ENCODE results near the gene ANTXR2.
"Not testable (repeated sequence)": the region's sequence is repeated elsewhere in the genome, so short reads cannot be mapped to it uniquely, and the experiment has no call there.

The ANTXR2 gene

DNA sequence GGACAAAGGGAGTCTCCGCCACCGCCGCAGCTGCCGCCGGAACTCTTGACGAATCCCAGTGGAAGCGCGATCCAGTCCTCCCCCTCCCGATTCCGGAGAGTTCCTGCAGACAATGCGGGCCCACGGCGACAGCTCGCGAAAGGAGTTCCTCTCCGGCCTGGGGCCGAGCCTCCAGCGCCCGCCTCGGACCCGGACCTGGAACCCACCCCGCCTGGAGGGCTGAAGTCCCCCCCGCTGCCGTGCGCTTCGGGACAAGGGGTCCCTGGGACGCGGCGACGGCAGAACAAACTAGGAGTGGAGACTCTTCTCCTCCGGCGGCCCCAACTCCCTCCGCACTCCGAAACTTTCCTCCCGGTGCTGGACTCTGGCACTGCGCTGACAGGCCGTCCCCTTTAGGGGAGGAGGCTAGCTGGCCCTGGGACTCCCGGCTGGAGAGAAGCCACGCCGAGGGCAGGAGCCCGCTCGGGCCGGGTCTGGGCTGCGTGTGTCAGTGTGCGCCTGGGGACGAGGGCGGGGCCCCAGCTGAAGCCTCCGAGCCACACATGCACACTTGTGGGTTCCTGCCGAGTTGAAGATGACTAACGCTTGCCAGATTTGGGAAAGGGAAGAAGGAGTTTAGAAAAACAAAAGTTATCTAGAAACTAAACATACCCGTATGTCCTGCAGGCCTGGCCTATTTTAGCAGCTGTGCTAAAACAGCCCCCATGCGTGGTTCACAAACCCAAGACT, at the start of gene ANTXR2:
Gene ANTXR2 (minus strand): TSS at position 486 of the 729 bp plus-strand sequence. CDS start 669 bp downstream, outside the sequence.
- peak; percentile 29 for DNase-seq (ENCODE audit: low read depth, low spot score)

DNA sequence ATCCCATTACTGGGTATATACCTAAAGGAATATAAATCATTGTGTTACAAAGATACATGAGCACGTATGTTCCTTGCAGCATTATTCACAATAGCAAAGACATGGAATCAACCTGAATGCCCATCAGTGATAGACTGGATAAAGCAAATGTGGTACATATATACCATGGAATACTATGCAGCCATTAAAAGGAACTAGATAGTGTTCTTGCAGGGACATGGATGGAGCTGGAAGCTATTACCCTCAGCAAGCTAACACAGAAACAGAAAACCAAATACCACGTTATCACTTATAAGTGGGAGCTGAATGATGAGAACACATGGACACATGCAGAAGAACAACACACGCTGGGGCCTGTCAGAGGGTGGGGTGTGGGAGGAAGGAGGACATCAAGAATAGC, 48.8 kb upstream of the ANTXR2 start:
- DNase-seq (ENCODE audit: low read depth, low spot score) = not testable (repeated sequence)

DNA sequence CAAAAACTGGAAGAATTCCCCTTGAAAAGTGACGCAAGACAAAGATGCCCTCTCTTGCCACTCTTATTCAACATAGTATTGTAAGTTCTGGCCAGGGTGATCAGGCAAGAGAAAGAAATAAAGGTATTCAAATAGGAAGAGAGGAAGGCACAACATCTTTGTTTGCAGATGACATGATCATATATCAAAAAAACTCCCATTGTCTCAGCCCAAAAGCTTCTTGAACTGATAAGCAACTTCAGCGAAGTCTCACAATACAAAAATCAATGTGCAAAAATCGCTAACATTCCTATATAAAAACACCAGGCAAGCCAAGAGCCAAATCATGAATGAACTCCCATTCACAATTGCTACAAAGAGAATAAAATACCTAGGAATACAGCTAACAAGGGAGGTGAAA, 46.6 kb upstream of the ANTXR2 start:
- DNase-seq (ENCODE audit: low read depth, low spot score) = not testable (repeated sequence)

DNA sequence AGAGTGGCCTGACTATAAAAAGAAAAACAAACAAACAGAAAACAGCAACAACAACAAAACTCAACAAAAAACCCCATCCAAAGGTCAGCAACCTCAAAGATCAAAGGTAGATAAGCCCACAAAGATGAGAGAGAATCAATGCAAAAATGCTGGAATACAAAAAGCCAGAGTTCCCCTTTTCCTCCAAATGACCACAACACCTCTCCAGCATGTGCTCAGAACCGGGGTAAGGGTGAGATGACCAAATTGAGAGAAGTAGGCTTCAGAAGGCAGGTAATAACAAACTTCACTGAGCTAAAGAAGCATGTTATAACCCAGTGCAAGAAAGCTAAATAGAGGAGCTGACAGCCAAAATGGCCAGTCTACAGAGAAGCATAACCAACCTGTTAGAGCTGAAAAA, 43.5 kb upstream of the ANTXR2 start:
- no peak for DNase-seq (ENCODE audit: low read depth, low spot score)

DNA sequence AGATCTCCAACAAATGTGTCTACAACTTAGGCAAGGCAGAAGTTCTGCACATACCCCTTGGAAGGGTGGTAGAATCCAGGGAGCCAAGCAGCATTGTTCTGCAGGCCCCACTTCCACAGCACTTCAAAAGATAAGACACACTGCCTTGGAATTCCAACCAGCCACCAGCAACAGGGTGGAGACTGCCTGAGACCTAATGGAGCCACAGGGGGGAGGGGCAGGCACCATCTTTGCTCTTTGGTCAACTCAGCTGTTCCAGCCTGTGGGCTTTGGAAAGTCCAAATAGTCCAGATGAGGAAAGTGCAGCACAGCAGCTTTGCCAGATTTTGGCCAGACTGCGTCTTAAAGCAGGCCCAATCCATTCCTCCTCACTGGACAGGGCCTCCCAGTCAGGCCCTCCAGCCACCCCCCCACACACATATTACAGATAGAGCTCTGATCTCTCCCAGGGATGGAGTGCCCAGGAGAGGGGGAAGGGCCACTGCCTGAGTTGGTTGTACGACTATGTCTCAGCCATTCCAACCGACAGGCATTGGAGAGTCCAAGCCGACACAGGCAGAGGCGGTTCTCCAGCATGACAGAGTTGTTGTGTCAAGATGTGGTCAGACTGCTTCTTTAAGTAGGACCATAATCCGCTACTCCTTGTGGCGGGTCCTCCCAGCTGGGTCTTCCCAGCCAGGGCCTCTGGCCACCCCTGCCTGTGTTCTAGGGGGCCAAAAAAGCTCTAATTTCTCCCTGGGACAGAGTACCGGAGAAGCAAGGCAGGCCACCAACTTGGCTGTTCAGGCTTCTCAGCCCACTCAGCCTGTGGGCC, 42.5 kb upstream of the ANTXR2 start:
- no peak for DNase-seq (ENCODE audit: low read depth, low spot score)

DNA sequence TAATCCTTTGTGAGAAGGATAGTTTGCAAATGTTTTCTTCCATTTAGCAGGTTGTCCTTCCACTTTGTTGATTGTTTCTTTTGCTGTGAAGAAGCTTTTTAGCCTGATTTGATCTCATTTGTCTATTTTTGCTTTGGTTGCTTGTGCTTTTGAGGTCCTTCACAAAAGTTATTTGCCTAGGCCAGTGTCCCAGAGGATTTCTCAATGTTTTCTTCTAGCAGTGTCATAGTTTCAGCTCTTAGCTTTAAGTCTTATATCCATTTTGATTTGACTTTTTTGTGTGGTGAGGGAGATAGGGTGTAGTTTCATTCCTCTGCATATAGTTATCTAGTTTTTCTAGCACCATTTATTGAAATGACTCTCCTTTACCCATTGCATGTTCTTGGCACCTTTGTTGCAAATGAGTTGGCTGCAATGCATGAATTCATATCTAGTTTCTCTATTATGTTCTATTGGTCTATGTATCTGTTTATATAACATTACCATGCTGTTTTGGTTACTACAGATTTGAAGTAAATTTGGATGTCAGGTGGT, 41.8 kb upstream of the ANTXR2 start:
- no peak for DNase-seq (ENCODE audit: low read depth, low spot score)

DNA sequence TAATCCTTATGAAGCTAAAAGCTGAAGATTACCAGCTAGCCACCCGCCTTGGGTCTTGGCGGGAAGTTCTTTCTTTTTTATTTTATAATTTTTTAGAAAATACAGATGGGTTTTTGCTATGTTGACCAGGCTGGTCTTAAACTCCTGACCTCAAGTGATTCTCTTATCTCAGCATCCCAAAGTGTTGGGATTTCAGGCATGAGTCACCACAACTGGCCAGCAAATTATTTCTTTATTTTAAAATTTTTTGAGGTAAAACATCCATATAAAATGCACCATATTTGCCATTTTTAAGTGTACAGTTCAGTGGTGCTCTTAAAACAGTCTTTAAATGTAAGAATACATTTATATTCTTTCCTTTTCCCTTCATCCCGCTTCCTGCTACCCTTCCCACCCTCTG, 40.6 kb upstream of the ANTXR2 start:
- no peak for DNase-seq (ENCODE audit: low read depth, low spot score)

DNA sequence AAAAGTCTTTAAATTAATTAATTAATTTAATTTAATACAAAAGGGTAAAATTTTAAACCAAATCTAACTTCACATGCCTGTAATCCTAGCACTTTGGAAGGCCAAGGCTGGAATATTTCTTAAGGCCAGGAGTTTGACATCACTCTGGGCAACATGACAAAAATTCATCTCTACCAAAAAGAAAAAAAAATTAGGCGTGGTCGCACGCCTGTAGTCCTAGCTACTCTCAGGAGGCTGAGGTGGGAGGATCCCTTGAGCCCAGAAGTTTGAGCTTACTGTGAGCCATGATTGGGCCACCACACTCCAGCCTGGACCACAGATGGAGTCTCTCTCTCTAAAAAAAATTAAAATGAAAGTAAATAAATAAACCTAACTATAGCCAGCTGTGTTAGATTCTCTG, 39.2 kb upstream of the ANTXR2 start:
- DNase-seq (ENCODE audit: low read depth, low spot score) = no peak

DNA sequence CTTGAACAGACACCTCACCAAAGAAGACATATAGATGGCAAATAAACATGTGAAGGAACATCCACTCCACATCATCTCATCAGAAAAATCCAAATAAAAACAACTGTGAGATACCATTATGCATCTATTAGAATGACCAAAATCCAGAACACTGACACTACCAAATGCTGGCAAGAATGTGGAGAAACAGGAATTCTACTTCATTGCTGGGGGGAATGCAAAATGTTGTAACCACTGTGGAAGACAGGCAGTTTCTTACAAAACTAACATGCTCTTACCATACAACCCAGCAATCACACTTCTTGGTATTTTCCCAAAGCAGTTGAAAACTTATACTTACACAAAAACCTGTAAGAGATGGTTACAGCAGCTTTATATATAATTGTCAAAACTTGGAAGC, 38.2 kb upstream of the ANTXR2 start:
- DNase-seq (ENCODE audit: low read depth, low spot score) = no peak

DNA sequence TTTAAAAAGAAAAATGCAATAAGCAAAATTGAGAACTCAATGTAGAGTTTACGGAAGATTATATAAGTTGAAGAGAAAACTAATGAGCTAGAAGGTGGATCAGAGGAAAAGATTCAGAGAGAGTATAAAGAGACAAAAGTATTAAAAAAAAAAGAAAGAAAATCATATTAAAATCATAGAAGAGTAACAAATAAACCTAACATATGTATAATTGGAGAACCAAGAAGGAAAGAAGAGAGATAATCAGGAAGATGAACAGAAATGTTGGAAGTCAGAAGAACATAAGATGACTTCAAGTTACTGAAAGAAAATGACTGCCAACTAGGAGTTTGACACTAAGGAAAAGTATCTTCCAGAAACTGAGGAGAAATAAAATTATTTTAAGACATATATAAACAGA, 34.3 kb upstream of the ANTXR2 start:
- no peak for DNase-seq (ENCODE audit: low read depth, low spot score)

DNA sequence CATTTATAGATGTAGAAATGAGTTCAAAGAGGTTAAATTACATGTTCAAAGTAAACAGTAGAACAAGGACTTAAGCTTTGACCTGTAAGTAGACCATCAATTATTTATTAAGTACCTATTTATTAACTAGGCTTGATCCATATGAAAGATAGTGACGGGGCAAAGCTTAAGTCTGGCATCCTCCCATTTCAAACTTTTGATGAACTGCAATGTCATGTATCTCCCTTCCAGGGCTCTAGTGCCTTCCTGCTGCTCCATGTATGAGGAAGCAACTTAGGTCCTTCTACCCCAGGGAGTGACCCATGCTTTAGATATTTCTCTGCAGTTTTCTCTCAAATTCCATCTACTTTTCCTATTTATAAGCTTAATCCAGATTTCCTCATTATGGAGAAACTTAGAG, 31.9 kb upstream of the ANTXR2 start:
- DNase-seq (ENCODE audit: low read depth, low spot score) = no peak

DNA sequence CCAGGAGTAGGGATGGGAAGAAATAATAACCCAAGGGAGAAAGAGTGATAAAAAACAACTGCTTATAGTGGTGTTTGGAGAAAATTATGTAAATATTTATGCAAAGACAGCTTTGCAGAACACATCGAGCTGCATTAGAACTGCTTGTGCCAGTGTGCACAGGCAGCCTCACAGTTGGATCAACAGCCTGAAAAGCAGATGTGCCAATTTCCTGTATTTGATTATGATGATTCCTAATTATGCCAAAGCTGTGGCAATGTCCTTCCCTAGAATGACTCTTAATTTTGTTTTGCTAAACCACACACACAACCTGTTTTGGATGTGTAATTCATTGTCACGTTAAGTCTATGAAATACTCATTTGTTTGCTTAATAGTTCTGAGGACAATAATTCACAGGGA, 30.6 kb upstream of the ANTXR2 start:
- DNase-seq (ENCODE audit: low read depth, low spot score) = no peak

DNA sequence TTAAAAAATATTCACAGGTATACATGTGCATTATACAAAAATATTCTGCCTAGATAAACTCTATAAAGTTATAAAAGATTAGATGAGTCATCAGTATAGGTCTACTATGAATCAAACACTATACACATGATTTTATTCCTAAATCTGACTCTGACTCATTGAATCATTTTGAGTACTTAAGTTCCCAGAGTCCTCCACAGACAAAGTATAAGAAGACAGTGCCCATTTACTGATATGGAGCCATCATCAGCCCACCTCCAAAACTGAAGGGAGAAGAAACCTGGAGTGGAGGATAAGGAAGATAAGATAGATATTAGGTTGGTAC, 28.7 kb upstream of the ANTXR2 start:
- DNase-seq (ENCODE audit: low read depth, low spot score) = no peak

DNA sequence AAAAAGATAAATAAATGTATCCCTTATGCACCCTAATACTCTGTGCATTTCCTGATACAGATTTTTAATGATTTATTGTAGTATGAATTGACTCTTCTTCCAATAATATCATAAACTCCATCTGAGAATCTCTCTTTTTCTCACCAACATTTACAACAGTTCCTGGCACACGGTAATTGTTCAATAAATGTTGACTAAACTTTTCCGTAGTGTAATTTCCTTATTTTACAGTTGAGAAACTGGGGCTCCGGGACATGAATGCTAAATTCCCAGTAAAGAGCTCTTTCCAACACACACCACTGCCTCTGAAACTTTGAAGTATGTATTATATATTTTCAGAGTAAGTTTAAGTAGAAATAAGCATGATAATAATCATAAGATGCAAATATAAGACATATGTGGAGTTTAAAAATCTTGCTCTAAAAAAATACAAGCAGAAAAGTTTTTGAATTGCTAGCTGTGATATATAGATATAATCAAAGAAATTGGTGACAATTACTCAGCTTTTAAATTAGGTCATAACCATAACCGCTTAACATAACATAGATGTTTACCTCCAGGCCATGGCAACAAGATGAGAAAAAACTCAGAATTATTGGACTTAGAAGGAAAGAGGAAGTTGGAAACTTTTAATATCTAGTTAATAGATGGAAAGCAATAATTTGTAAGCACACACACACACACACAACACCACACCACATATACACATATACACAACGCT, 28.2 kb upstream of the ANTXR2 start:
- no peak for DNase-seq (ENCODE audit: low read depth, low spot score)

DNA sequence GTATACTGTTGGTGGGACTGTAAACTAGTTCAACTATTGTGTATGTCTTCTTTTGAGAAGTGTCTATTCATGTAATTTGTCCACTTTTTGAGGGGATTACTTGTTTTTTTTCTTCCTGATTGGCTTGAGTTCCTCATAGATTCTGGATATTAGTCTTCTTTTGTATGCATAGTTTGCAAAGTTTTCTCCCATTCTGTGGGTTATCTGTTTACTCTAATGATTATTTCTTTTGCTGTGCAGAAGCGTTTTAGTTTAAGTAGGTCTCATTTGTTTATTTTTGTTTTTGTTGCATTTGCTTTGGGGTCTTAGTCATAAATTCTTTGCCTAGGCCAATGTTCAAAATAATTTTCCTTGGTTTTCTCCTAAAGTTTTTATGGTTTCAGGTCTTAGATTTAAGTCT, 26.6 kb upstream of the ANTXR2 start:
- no peak for DNase-seq (ENCODE audit: low read depth, low spot score)

DNA sequence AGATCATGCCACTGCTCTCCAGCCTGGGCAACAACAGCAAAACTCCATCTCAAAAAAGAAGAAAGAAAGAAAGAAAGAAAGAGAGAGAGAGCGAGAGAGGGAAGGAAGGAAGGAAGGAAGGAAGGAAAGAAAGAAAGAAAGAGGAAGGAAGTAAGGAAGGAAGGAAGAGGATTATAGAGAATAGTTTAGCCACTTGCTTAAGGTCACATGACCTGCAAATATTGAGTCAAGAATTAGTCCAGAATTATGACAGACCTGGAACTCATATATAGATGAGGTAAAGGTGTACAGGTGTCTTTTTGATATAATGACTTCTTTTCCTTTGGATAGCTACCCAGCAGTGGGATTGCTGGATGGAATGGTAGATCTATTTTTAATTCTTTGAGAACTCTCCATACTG, 25.6 kb upstream of the ANTXR2 start:
- DNase-seq (ENCODE audit: low read depth, low spot score) = no peak

DNA sequence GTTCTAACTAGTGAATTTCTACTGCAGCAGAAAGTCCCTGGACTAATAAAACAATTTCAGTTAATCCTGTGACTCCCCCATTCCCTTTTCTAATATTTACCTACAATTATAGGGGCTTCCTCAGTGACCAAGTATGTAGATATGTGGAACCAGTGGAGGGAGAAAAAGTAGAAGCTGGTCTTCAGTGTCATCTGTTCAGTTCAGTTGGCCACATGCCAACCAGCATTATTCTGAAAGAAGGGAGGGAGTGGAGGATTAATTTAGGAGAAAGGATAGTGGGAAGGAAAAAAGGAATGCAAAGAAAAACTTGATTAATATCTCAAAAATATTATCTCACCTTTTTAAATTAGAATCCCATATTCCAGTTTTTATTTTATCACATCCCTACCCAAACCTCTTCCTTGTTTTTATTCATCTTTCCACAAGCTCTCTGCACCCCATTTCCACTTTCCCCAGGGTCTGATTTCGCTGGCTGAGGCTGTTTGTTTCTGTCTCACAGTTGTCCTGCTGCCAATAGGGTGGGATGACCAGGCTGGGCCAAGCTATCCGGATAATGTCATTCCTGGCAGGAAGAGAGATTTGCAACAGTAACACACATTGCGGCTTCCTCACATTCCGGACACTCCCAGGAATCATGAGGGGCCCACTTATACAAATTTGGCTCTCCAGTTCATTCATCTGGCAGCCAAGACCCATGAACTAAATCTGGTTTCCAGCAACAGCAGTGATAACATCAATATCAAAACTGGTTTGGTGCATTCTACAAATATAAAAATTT, 24.6 kb upstream of the ANTXR2 start:
- DNase-seq (ENCODE audit: low read depth, low spot score) = no peak

DNA sequence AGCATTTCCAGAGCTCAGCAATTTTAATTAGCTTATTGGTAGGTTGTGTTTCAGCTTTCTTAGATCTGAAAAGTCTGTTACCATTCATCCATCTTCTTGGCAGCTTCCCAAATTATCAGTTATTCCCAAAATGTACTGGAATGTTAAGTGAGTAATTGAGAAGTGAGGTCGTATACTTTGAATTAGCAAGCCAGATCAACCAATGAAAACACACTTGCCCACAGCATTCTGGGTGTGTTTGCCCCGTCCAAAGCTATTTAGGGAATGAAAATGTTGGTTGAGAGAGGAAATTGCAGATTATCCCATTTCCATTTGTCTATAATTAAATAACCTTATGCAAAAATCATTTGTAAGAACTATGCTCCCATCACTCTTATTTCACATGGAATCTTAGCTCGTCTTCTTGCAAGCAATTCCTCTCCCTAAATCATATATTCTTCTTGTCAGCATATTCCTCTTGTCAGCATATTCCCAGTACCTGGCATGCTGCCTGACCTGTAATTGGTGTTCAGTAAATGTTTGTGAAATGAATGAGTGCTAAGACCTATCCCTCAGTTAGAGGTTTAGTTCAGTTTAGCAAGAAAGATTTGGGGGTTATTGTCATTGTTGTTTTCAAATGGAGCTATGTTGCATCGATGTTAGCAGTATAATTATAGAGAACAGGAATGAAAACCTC, 23.3 kb upstream of the ANTXR2 start:
- DNase-seq (ENCODE audit: low read depth, low spot score) = no peak

DNA sequence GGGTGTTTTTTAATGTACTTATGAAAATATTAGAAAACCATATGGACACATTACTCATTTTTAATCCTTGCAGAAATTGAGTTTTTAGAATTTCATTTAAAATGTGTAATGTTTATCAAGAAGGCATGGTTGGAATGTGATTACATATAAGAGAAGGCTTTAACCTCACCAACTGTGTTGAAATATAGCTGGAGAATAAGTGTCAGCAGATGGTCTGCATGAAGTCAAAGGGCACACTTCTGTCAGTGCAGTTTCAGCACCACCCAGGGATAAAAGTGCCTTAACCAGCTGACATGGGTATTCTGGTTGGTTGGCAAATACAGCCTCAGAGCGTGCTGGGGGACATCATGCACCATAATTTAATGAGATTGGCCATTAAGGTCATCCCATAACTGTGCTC, 21.2 kb upstream of the ANTXR2 start:
- no peak for DNase-seq (ENCODE audit: low read depth, low spot score)

DNA sequence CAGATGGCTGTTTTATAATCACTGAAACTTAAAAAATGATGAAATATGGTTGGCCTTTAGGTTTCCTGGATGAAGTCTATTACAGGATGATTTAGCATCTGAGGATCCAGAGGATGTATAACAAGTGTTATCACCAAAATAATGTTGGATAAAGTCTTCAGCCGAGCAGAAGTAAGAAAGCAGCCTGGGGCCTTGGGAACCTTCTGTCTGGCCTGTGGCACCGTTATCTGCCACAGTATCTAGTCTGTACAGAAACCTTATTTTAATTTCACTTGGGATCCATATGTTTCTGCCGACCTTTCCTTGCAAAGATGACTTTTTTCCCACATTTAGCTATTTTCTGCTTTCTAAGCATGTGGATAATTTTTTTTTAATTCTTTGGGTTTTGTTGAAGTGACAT, 20.5 kb upstream of the ANTXR2 start:
- no peak for DNase-seq (ENCODE audit: low read depth, low spot score)

DNA sequence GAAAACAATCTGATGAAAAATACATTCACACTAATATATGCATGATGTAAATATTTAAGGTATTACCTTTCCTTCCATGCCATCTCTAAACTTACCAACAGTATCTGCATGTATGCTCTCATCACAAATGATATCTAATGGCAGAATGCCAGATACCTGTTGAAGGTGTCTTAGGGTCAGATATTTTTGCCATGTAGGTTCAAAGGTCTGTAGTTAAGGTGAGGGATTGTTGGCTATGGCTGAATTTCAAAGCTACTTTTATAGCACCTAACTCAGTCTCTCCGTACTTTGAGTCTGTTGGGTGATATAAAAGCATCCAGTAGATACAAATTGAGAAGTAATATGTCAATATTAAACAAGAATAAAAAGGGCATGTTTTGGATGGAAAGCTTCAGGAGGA, 19.8 kb upstream of the ANTXR2 start:
- no peak for DNase-seq (ENCODE audit: low read depth, low spot score)
